Effector CD8-positive, alpha-beta T cell (primary cell): ENCODE results near the gene USP48.
"Not testable (repeated sequence)": the region's sequence is repeated elsewhere in the genome, so short reads cannot be mapped to it uniquely, and the experiment has no call there.

Experiments used
- DNase-seq: peaks from one replicate; lab custom pipeline; 2025; lab: John Stamatoyannopoulos, UW

Gene USP48

GRCh38 chr1:21696931-21697330 lies 86.0 kb downstream of the USP48 start:
- DNase-seq = no peak

- no peak for DNase-seq
Observed at GRCh38 chr1:21693732-21694131, 89.2 kb downstream of the USP48 start.

GRCh38 chr1:21691739-21692138 lies 91.2 kb downstream of the USP48 start:
- no peak for DNase-seq

- no peak for DNase-seq
Observed at GRCh38 chr1:21689661-21690372, 93.1 kb downstream of the USP48 start.

DNA sequence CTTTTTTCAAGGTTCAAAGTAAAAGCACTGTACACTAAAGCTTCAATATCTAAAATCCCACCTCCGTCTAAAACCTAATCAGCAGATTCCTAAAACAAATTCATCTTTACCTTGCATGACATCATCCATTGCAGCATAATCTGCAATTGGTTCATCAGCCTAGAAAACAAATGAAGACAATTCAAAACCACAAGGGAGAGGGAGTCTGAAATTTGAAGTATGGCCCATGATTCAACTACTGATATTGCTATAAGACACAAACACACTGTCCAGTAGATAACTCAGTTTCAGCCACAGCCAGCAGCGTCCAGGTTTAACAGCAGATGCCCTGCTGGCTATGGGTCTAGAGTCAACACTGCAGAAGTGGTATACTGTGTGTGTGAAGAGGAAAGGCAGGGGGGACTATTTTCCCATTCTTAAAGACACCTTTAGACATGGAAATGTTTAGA lies 95.8 kb downstream of the USP48 start:
- no peak for DNase-seq

DNA sequence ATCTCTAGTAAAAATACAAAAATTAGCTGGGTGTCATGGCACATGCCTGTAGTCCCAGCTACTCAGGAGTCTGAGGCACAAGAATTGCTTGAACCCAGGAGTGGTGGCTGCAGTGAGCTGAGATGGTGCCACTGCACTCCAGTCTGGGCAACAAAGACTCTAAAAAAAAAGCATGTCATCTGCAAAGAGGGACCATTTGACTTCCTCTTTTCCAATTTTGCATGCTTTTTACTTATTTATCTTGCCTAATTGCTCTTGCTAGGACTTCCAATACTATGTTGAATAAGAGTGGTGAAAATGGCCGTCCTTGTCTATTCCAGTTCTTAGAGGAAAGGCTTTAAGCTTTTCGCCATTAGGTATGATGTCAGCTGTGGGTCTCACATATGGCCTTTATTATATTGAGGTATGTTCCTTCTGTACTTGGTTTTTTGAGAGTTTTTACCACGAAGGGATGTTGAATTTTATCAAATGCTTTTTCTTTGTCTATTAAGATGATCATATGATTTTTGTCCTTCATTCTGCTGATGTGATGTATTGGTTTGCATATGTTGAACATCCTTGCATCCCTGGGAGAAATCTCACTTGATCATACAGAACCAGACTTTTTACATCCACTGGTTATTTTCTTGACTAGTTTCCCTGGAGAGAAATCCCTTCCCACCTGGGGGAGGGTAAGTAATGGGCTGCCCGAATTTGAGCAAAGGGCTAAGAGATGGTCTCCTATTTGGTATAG lies 96.8 kb downstream of the USP48 start:
- DNase-seq = no peak

DNA sequence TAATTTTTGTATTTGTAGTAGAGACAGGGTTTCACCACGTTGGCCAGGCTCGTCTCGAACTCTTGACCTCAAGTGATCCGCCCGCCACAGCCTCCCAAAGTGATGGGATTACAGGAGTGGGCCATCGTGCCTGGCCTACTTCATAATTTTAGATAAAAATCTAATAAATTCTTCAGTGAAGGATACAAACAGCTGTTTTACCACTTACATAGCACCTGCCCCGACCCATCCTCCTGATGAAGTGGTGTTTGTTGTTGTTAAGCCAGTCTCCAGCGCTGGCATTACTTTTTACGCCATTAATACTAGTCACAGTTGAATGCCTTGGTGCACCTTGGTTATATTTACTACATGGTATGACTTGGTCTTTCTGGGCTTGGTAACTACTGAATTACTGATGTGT lies 101.5 kb downstream of the USP48 start:
- DNase-seq = no peak

- no peak for DNase-seq
Observed at GRCh38 chr1:21680918-21681317, 102.0 kb downstream of the USP48 start.

DNA sequence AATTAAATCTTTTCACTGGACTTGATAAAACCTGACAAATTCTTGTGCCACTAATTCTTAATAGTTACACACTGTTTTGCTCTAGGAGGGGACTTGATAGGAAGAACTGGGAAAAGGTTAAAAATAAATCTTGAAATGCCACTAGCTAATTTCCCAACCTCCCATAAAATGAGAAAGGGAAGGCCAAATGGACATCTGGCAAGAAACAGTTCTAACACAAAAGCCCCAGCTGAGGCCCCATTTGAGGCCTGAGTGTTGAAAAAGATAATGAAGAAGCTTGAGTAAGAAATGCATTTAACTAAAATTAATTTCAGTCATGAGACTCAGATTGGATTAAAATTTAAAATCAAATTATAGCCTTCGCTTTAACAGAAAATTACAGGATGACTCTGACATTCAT lies 102.6 kb downstream of the USP48 start:
- no peak for DNase-seq

DNA sequence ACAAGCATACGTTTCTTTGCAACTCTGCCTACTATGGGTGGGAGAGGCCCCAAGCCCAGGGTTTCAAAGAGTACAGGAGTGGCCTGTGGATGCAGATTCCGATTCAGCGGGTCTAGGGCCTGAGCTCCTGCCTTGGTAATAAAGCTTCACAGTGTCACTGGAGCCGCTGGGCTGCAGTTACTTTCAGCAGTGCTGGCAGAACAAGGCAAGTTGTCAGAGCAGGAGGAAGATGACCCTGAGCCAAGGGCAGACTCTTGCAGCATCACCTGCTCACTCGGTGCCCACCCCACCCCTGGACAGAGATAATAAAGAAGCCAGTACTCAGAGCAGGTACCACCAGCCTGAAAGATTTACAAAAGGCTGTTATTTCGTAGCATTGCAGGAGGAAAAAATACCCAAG lies 105.8 kb downstream of the USP48 start:
- DNase-seq = no peak

GRCh38 chr1:21674957-21675356 lies 108.0 kb downstream of the USP48 start:
- no peak for DNase-seq

DNA sequence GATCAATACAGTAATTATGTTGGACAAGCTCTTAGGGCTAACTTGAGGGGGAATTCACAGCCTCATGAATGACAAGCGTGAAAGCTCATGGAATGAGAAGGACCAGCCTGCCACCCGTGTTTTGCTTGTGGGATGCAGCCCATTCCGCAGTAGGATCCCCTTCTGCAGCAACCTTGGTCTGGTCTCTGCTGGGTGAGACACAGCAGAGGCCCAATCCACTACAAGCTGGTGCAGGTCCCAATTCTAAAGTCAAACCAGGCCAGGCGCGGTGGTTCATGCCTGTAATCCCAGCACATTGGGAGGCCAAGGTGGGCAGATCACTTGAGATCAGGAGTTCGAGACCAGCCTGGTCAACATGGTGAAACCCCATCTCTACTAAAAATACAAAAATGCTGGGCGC lies 109.1 kb downstream of the USP48 start:
- not testable (repeated sequence) for DNase-seq

GRCh38 chr1:21673277-21673780 lies 109.6 kb downstream of the USP48 start:
- no peak for DNase-seq

- DNase-seq = no peak
Observed at GRCh38 chr1:21672478-21673276, 110.3 kb downstream of the USP48 start.

DNA sequence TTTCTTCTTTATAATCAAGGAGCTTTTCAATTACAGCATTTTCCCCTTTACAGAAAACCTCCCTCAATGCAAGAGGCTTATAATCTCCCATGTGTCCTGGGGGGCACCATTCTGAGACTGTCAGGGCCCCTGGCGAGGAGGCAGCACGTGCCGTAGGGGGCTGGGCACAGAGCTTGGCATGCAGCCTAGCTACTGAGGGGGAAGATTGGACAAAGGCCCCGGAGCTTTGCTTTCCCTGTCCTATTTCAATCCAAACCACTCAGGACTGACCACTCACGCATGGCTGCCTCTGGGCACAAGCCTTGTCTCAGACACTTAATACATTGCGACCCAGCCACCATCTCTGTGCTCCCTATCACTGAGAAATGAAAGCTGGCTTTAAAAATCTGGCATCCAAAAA lies 111.0 kb downstream of the USP48 start:
- no peak for DNase-seq

GRCh38 chr1:21670956-21671902 lies 111.7 kb downstream of the USP48 start:
- no peak for DNase-seq

GRCh38 chr1:21670059-21670881 lies 112.7 kb downstream of the USP48 start:
- no peak for DNase-seq

GRCh38 chr1:21669258-21670058 lies 113.5 kb downstream of the USP48 start, which contains the start of gene RAP1GAP:
Gene RAP1GAP, minus strand, starts transcription at chr1:21669357. Its CDS starts 49,325 bp downstream, at chr1:21620032.
- no peak for DNase-seq

DNA sequence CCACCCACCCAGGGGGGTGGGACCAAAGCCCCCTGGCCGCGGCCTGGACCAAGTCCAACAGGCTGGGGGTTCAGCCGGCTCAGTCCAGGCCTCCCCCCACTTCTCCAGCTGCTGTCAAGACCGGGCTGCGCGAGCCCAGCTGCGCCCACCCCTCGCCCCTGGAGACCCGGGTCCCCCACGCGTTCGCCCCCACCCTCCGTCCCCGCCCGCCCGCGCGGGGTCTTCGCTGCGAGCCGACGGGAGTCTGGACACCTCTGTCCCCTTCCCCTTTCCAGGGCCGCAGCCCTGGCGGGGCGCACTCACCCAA lies 114.0 kb downstream of the USP48 start:
- no peak for DNase-seq
